GM18499 (cell line): Measurements from ENCODE around the gene RER1.

ENCODE experiments used
- ATAC-seq: cut with Tn5 transposase; IDR thresholded peaks from one replicate; pipeline ENCODE4 v1.9.1; 2021; ENCODE audit warnings: moderate number of reproducible peaks; ENCODE audit not compliant: insufficient read depth, unreplicated experiment

Gene RER1

GRCh38 chr1:2418791-2419320 is 27.2 kb downstream of the RER1 start:
- no peak for ATAC-seq

- no peak for ATAC-seq
Observed at GRCh38 chr1:2419416-2419815, 27.8 kb downstream of the RER1 start.

GRCh38 chr1:2422523-2422922 is 30.9 kb downstream of the RER1 start:
- ATAC-seq, result no peak

GRCh38 chr1:2425892-2426291 is 34.3 kb downstream of the RER1 start:
- ATAC-seq, result no peak

- ATAC-seq, result no peak
Observed at GRCh38 chr1:2426540-2426939, 34.9 kb downstream of the RER1 start.

- ATAC-seq, result no peak
Observed at GRCh38 chr1:2427051-2427450, 35.4 kb downstream of the RER1 start.

- ATAC-seq, result no peak
Observed at GRCh38 chr1:2427976-2428375, 36.3 kb downstream of the RER1 start.

- no peak for ATAC-seq
Observed at GRCh38 chr1:2428490-2428889, 36.8 kb downstream of the RER1 start.

GRCh38 chr1:2429780-2430591 is 38.3 kb downstream of the RER1 start:
- ATAC-seq, result no peak

GRCh38 chr1:2430592-2430973 is 38.9 kb downstream of the RER1 start:
- ATAC-seq, result no peak

- no peak for ATAC-seq
Observed at GRCh38 chr1:2431103-2431502, 39.5 kb downstream of the RER1 start.

GRCh38 chr1:2431518-2431917 is 39.9 kb downstream of the RER1 start:
- no peak for ATAC-seq

- no peak for ATAC-seq
Observed at GRCh38 chr1:2432441-2432844, 40.8 kb downstream of the RER1 start.

- no peak for ATAC-seq
Observed at GRCh38 chr1:2433196-2433595, 41.6 kb downstream of the RER1 start.

GRCh38 chr1:2433936-2434655 is 42.5 kb downstream of the RER1 start:
- ATAC-seq, result no peak

GRCh38 chr1:2435091-2435490 is 43.5 kb downstream of the RER1 start:
- ATAC-seq, result no peak

GRCh38 chr1:2435746-2436355 is 44.2 kb downstream of the RER1 start:
- no peak for ATAC-seq

GRCh38 chr1:2436876-2437275 is 45.2 kb downstream of the RER1 start:
- no peak for ATAC-seq

- no peak for ATAC-seq
Observed at GRCh38 chr1:2437617-2438016, 46.0 kb downstream of the RER1 start.

- ATAC-seq, result no peak
Observed at GRCh38 chr1:2438038-2438437, 46.4 kb downstream of the RER1 start.

GRCh38 chr1:2438641-2439040 is 47.0 kb downstream of the RER1 start:
- ATAC-seq, result no peak
